Fibroblast of mammary gland (primary cell): ENCODE measurements around the gene FAM131B.

Source experiments
- DNase-seq: peaks from one replicate; pipeline ENCODE4 v3.0.0-alpha.2; 2010; ENCODE audit warnings: low read depth
- H3K4me3 ChIP-seq: 2 replicates; pipeline ENCODE4 v1.5.1; 2011; ENCODE audit warnings: low read depth, mild to moderate bottlenecking, low read length, moderate library complexity; ENCODE audit not compliant: control insufficient read depth
- CTCF ChIP-seq: conservative IDR thresholded peaks from 2 replicates; pipeline ENCODE4 v1.5.1; 2011; ENCODE audit warnings: low read depth, low read length, inconsistent platforms; ENCODE audit not compliant: control insufficient read depth, insufficient read depth

The FAM131B gene

DNA sequence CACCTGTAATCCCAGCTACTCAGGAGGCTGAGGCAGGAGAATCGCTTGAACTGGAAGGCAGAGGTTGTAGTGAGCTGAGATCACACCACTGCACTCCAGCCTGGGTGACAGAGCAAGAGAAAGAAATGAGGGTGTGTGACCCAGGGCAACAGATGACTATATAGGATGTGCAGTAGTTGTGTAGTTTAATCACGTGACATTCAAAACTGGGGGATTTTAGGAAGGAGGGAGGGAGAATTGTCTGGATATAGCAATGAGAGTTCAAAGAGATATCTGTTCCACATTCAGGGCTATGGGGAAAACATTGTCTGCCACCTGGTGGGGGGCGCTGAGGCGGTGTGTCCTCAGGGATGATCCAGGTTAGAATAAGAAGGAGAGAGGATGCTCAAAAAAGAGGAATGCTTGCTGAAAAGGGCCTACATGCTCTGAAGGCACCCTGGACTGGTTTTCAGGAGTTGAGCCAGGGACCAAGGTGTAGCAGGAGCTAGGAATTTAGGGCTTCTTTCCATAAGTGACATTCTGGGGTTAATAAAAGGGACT is 10.8 kb upstream of the FAM131B start:
- no peak overlapping the region for H3K4me3 ChIP-seq
- no peak for DNase-seq
- no peak for TF ChIP-seq CTCF

GRCh38 chr7:143372070-143372469 is 9.6 kb upstream of the FAM131B start:
- no peak for TF ChIP-seq CTCF
- H3K4me3 ChIP-seq = no peak overlapping the region
- no peak for DNase-seq

DNA sequence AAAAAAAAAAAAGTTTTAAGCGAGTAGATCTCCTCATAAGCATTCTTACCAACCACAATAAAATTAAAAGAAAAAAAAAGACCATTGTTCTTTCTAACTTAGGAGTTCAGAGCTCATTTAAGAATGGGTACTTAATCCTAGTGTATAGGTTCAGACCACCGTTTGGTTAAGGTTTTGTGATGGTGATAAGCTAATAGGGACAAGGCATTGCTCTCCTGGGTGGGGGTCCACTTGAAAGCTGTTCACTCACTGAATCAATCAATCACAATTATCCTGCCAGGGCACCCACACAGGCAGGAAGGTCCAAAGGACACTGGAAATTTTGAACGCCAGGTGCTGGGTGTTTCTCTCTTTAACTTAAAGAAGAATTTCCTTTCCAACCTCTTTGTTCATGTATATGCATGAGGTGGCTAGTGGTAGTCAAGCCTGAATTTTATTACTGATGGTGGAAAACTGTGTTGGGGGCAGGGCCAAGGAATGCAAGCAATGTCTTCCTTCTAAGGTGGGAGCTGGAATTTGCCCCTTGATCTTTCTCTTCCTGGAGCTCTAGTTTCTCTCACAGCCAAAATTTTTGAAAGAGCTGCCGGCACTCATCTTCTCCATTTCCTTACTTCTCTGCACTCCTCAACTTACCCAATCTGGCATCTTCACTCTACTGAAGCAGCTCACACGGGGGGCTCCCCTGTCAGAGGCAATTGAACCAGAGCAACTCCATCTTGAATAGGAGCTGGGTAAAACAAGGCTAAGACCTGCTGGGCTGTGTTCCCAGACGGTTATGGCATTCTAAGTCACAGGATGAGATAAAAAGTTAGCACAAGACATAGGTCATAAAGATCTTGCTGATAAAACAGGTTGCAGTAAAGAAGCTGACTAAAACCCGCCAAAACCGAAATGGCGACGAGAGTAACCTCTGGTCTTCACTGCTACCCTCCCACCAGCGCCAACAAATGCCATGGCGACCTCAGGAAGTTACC is 7.5 kb upstream of the FAM131B start:
- no peak overlapping the region for H3K4me3 ChIP-seq
- DNase-seq = no peak
- no peak for TF ChIP-seq CTCF

GRCh38 chr7:143368387-143368786 is 5.9 kb upstream of the FAM131B start:
- no peak for TF ChIP-seq CTCF
- no peak for DNase-seq

GRCh38 chr7:143367972-143368371 is 5.5 kb upstream of the FAM131B start:
- DNase-seq = no peak
- no peak overlapping the region for H3K4me3 ChIP-seq
- no peak for TF ChIP-seq CTCF

More at GRCh38 chr7:143368387-143368786, 5.9 kb upstream of the FAM131B start:
- H3K4me3 ChIP-seq = no peak overlapping the region

- TF ChIP-seq CTCF = no peak
Observed at GRCh38 chr7:143363016-143363937, 764 bp upstream of the FAM131B start.

More at GRCh38 chr7:143363016-143363937, 764 bp upstream of the FAM131B start:
- no peak for DNase-seq
- no peak overlapping the region for H3K4me3 ChIP-seq
